ENCODE results near the gene EML6.

DNA sequence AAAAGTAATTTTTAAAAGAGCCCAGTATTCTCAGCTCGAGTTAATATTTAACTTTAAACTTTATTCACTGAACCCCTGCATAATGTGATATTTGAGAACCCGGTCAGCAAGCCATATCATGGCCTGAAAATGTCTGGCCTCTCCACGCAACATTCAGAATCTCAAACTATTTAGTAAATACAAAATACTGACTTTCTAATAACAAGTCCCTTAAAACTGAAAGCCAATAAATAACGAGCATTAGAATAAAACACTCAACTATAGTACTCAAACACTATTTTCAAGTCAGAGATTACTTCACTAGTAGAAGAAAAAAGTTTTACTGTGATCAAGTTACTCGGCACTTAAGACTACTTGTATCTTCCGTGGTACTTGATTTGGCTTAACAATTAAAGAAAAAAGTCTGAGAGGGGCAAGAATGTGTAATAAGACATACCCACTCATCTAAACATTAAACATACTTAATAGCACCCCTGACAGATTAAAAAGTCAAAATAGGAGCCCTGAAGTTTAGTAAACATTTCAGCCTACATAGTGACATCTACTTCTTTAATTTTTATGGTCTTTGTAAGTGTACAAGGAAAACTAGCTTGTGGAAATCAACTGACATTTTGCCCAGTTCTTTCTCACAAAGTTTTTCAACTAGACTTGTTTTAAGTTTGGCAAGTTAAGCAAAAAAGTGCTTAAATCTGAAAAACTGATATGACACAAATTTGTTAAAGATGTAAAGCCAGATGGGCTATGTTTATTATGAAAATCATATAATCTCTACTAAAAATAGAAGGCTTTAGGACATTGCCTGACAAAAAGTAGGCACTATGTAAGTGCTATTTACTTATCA is 288.6 kb downstream of the EML6 start:
- TF ChIP-seq PCBP1 (IDR thresholded peaks at IDR 0.05; ENCODE audit: borderline replicate concordance, low read depth, low read length) (no peak), NFE2L2 (IDR thresholded peaks at IDR 0.05; ENCODE audit: low read length) (no peak), GABPA (IDR thresholded peaks at IDR 0.05; ENCODE audit: low read depth, low read length) (no peak), GABPA (CRISPR knock-in tag; IDR thresholded peaks at IDR 0.05; ENCODE audit: low read depth) (no peak)
- TF ChIP-seq, protein P1, sequence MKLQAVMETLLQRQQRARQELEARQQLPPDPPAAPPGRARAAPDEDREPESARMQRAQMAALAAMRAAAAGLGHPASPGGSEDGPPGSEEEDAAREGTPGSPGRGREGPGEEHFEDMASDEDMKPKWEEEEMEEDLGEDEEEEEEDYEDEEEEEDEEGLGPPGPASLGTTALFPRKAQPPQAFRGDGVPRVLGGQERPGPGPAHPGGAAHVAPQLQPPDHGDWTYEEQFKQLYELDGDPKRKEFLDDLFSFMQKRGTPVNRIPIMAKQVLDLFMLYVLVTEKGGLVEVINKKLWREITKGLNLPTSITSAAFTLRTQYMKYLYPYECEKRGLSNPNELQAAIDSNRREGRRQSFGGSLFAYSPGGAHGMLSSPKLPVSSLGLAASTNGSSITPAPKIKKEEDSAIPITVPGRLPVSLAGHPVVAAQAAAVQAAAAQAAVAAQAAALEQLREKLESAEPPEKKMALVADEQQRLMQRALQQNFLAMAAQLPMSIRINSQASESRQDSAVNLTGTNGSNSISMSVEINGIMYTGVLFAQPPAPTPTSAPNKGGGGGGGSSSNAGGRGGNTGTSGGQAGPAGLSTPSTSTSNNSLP (IDR thresholded peaks at IDR 0.05; ENCODE audit: low read depth, low read length) = peak; percentile 72
- TF ChIP-seq, protein P2, sequence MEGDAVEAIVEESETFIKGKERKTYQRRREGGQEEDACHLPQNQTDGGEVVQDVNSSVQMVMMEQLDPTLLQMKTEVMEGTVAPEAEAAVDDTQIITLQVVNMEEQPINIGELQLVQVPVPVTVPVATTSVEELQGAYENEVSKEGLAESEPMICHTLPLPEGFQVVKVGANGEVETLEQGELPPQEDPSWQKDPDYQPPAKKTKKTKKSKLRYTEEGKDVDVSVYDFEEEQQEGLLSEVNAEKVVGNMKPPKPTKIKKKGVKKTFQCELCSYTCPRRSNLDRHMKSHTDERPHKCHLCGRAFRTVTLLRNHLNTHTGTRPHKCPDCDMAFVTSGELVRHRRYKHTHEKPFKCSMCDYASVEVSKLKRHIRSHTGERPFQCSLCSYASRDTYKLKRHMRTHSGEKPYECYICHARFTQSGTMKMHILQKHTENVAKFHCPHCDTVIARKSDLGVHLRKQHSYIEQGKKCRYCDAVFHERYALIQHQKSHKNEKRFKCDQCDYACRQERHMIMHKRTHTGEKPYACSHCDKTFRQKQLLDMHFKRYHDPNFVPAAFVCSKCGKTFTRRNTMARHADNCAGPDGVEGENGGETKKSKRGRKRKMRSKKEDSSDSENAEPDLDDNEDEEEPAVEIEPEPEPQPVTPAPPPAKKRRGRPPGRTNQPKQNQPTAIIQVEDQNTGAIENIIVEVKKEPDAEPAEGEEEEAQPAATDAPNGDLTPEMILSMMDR (CRISPR knock-in tag; IDR thresholded peaks at IDR 0.05) = no peak
- TF ChIP-seq, protein P3, sequence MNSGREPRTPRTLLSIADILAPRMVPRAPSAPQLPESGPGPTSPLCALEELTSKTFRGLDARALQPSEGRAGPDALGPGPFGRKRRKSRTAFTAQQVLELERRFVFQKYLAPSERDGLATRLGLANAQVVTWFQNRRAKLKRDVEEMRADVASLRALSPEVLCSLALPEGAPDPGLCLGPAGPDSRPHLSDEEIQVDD (CRISPR knock-in tag; IDR thresholded peaks at IDR 0.05; ENCODE audit: borderline replicate concordance) = no peak
- TF ChIP-seq, protein P4, sequence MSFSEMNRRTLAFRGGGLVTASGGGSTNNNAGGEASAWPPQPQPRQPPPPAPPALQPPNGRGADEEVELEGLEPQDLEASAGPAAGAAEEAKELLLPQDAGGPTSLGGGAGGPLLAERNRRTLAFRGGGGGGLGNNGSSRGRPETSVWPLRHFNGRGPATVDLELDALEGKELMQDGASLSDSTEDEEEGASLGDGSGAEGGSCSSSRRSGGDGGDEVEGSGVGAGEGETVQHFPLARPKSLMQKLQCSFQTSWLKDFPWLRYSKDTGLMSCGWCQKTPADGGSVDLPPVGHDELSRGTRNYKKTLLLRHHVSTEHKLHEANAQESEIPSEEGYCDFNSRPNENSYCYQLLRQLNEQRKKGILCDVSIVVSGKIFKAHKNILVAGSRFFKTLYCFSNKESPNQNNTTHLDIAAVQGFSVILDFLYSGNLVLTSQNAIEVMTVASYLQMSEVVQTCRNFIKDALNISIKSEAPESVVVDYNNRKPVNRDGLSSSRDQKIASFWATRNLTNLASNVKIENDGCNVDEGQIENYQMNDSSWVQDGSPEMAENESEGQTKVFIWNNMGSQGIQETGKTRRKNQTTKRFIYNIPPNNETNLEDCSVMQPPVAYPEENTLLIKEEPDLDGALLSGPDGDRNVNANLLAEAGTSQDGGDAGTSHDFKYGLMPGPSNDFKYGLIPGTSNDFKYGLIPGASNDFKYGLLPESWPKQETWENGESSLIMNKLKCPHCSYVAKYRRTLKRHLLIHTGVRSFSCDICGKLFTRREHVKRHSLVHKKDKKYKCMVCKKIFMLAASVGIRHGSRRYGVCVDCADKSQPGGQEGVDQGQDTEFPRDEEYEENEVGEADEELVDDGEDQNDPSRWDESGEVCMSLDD (CRISPR knock-in tag; IDR thresholded peaks at IDR 0.05; ENCODE audit: borderline replicate concordance) = no peak
